Measurements from ENCODE around the gene ZNF764.

DNA sequence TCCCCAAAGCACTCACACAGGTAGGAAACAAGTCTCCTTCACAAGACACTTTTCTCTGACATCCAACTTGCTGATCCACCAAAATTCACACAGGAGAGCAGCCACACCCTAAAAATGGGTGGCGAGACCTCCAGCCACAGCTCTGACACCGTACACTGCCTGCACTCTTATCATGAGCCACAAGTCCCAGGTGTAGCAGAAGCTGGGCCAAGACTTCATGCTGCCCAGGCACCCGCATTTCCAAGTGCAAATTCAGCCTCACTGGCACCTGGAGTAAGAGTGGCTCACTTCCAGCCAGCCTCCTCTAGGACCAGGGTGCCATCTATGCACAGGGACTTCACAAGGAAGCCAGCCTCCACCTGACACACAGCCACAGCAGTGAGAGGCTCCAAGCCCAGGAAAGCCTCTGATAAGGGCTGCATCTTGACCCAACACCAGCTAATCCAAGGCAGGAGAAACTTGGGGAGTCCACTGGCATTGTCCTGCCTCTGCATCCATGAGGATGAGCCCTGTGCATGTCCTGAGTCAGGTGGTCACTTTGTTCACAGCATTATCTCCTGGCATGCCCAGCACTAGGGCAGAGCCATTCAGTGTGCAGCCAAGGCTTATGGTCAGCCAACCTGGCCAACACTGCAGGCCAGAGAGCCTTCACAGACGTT is 29.2 kb downstream of the ZNF764 start:
- TF ChIP-seq ZFX (IDR thresholded peaks at IDR 0.05) (no peak), POLR2A (IDR thresholded peaks at IDR 0.05; ENCODE audit: borderline replicate concordance, extremely low read depth, insufficient read depth, insufficient read length) (no peak), POLR2AphosphoS5 (IDR thresholded peaks at IDR 0.05; ENCODE audit: low read depth, low read length) (no peak), EZH2phosphoT487 (IDR thresholded peaks at IDR 0.05; ENCODE audit: borderline replicate concordance) (no peak), TCF7L2 (IDR thresholded peaks at IDR 0.05; ENCODE audit: borderline replicate concordance, extremely low read depth, insufficient read depth, insufficient read length) (no peak), RAD21 (IDR thresholded peaks at IDR 0.05; ENCODE audit: low read depth) (no peak)
- TF ChIP-seq, protein P1, sequence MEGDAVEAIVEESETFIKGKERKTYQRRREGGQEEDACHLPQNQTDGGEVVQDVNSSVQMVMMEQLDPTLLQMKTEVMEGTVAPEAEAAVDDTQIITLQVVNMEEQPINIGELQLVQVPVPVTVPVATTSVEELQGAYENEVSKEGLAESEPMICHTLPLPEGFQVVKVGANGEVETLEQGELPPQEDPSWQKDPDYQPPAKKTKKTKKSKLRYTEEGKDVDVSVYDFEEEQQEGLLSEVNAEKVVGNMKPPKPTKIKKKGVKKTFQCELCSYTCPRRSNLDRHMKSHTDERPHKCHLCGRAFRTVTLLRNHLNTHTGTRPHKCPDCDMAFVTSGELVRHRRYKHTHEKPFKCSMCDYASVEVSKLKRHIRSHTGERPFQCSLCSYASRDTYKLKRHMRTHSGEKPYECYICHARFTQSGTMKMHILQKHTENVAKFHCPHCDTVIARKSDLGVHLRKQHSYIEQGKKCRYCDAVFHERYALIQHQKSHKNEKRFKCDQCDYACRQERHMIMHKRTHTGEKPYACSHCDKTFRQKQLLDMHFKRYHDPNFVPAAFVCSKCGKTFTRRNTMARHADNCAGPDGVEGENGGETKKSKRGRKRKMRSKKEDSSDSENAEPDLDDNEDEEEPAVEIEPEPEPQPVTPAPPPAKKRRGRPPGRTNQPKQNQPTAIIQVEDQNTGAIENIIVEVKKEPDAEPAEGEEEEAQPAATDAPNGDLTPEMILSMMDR (IDR thresholded peaks at IDR 0.05 in 2 of 3, conservative IDR thresholded peaks at IDR 0.05 in 1 of 3; ENCODE audit: borderline replicate concordance in 1 of 3, insufficient read depth in 1 of 3, low read depth in 2 of 3, low read length in 2 of 3) = no peak
- TF ChIP-seq, protein P2, sequence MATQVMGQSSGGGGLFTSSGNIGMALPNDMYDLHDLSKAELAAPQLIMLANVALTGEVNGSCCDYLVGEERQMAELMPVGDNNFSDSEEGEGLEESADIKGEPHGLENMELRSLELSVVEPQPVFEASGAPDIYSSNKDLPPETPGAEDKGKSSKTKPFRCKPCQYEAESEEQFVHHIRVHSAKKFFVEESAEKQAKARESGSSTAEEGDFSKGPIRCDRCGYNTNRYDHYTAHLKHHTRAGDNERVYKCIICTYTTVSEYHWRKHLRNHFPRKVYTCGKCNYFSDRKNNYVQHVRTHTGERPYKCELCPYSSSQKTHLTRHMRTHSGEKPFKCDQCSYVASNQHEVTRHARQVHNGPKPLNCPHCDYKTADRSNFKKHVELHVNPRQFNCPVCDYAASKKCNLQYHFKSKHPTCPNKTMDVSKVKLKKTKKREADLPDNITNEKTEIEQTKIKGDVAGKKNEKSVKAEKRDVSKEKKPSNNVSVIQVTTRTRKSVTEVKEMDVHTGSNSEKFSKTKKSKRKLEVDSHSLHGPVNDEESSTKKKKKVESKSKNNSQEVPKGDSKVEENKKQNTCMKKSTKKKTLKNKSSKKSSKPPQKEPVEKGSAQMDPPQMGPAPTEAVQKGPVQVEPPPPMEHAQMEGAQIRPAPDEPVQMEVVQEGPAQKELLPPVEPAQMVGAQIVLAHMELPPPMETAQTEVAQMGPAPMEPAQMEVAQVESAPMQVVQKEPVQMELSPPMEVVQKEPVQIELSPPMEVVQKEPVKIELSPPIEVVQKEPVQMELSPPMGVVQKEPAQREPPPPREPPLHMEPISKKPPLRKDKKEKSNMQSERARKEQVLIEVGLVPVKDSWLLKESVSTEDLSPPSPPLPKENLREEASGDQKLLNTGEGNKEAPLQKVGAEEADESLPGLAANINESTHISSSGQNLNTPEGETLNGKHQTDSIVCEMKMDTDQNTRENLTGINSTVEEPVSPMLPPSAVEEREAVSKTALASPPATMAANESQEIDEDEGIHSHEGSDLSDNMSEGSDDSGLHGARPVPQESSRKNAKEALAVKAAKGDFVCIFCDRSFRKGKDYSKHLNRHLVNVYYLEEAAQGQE (IDR thresholded peaks at IDR 0.05; ENCODE audit: low read depth) = no peak
- TF ChIP-seq, protein P3, sequence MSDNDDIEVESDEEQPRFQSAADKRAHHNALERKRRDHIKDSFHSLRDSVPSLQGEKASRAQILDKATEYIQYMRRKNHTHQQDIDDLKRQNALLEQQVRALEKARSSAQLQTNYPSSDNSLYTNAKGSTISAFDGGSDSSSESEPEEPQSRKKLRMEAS (IDR thresholded peaks at IDR 0.05) = no peak

Measured in HCT116 (cell line).